Aorta (tissue), 5 donors: Measurements from ENCODE around the gene NCAM1. TPM values are rescaled to one million over a fixed set of nuclear protein-coding genes. Genes with fewer than 3 reads are reported as not detected.
A peak's percentile ranks its signal among the peaks of the same experiment; 100 is the strongest.

Source experiments
- ATAC-seq: fragments of 200-7000 bp; cut with Tn5 transposase; one replicate; pipeline ENCODE4 v1.9.1; 2022; ENCODE audit warnings: moderate library complexity; ENCODE audit not compliant: low FRiP score
- DNase-seq, 2 donors: peaks; one replicate each; pipeline ENCODE4 v3.0.0-alpha.2; 2020
- H3K27ac ChIP-seq, 2 donors: one replicate each; pipeline ENCODE4 v1.5.1; 2013; ENCODE audit warnings: low read length in 2 of 2, mild to moderate bottlenecking in 2 of 2, moderate library complexity in 2 of 2, control low read depth in 1 of 2, inconsistent platforms in 1 of 2, low read depth in 1 of 2
- H3K27me3 ChIP-seq, 2 donors: one replicate each; pipeline ENCODE4 v1.6.1; 2013; ENCODE audit warnings: control low read depth in 1 of 2, low read length in 1 of 2, mild to moderate bottlenecking in 1 of 2, moderate library complexity in 1 of 2; ENCODE audit not compliant: insufficient read depth in 2 of 2, control insufficient read depth in 1 of 2
- H3K36me3 ChIP-seq, 2 donors: one replicate each; pipeline ENCODE4 v1.6.1; 2013; ENCODE audit warnings: control low read depth in 1 of 2, low read length in 1 of 2, mild to moderate bottlenecking in 1 of 2; ENCODE audit not compliant: insufficient read depth in 2 of 2, control insufficient read depth in 1 of 2
- H3K4me1 ChIP-seq, 2 donors: one replicate each; pipeline ENCODE4 v1.6.1; 2013; ENCODE audit warnings: low read length in 2 of 2, control low read depth in 1 of 2, mild to moderate bottlenecking in 1 of 2, moderate library complexity in 1 of 2; ENCODE audit not compliant: insufficient read depth in 2 of 2, control insufficient read depth in 1 of 2
- H3K4me3 ChIP-seq, 2 donors: one replicate each; pipeline ENCODE4 v1.5.1; 2013; ENCODE audit warnings: low read length in 2 of 2, control low read depth in 1 of 2, mild to moderate bottlenecking in 1 of 2
- H3K9me3 ChIP-seq: one replicate; pipeline ENCODE4 v1.6.1; 2013; ENCODE audit warnings: mild to moderate bottlenecking, low read length; ENCODE audit not compliant: control insufficient read depth
- WGBS, 2 donors: extraction: QIAGEN DNeasy Blood & Tissue Kit; methylation state at CpG; one replicate each; pipeline ENCODE4 v1.1.7; 2013; 5-methylcytosine and 5-hydroxymethylcytosine counted together
- intact Hi-C, 2 donors: fragments of 100-400 bp; cut with DNase I; formaldehyde crosslinking; loops; one replicate each; pipeline versions ENCODE4 v1.14.2 to v1.15.0; 2022
- polyA plus RNA-seq, 2 donors: library from polyadenylated mRNA; stranded (reverse); fragments of 200-250 nt; gene quantifications; one replicate each; pipeline ENCODE4 v1.2.3, GENCODE V29; 2013
- total RNA-seq, 2 donors: library from RNA; stranded (reverse); fragmentation: NEBNext Ultra II Directional; extraction: Animal tissue kit (Norgen Biotek cat#: 25700); gene quantifications; one replicate each; pipeline ENCODE4 v1.2.1, GENCODE V29; 2021
- donor health status: healthy with polysubstance abuse.
- donor health status: Bipolar disorder and iron deficiency.
- donor health status: DM: no; HTN: no; CAD: no.
- donor health status: DM: no; HTN: no; CAD: no.
- donor health status: DM: yes; HTN: yes; CAD: no.

Gene NCAM1
- total and polyA plus RNA-seq, 4 donors, result 1.8 to 19.4 (median 6.1) TPM

DNA sequence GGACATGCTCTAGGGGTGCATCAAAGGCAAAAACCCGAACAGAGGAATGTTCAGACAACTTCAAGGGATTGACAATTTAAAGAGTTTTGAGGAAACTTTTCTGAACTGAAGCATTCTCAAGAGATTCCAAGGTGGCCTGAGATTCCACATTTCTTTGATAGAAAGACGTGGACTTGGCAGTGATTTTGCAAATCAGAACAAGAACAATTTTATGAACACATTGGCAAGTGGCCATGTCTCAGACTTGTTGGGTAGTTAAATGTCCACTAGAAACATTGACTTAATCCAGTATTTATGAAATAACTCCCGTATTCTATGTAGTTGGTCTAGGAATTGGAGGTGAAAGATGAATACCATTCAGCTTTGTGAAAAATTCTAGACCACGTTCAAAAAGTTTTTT is 13.8 kb downstream of the NCAM1 start:
- intact Hi-C loops, result no loop called here
- WGBS, 2 donors, result 41 to 42% methylated on average over 4 of the region's 4 CpGs
- H3K4me1 ChIP-seq, result peaks cover 0 to 4% of the 10 kb centered on the region in 2 donors
- H3K9me3 ChIP-seq, result no peaks in the 10 kb centered on the region
- DNase-seq (no peak), ATAC-seq (no peak)
- no peaks in the 10 kb centered on the region for H3K36me3 ChIP-seq
- H3K27me3 ChIP-seq, result no peaks in the 10 kb centered on the region
- H3K4me3 ChIP-seq, result no peak overlapping the region
- no peak overlapping the region for H3K27ac ChIP-seq

DNA sequence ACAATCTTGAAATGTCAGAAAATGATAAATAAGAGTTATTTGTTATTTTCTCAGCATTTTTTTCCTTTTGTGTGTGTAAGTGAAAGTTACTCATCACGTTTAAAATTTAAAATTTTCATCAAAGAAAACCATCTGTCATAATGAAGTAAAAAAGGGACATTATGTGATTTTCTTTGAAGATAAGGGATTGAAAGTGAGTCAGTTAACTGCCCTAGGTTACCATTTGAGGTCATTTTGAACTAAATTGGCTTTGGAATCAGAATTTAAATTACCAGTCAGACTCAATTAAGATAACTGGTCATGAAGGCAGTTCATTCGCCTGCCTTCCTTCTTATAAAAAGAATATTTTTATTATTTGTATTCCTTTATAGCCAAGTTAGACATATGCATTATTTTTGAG is 14.3 kb downstream of the NCAM1 start:
- Histone ChIP-seq H3K4me3 (no peak overlapping the region), H3K36me3 (no peaks in the 10 kb centered on the region), H3K27ac (no peak overlapping the region), H3K27me3 (no peaks in the 10 kb centered on the region), H3K9me3 (no peaks in the 10 kb centered on the region), H3K4me1 (peaks cover 0 to 4% of the 10 kb centered on the region in 2 donors)
- intact Hi-C loops, result no loop called here
- 81 to 89% methylated on average over 2 of the region's 2 CpGs for WGBS, 2 donors
- DNase-seq, result no peak
- no peak for ATAC-seq

GRCh38 chr11:112977755-112978154 is 16.5 kb downstream of the NCAM1 start:
- Histone ChIP-seq H3K36me3 (no peaks in the 10 kb centered on the region), H3K4me1 (peaks cover 0 to 4% of the 10 kb centered on the region in 2 donors), H3K27me3 (no peaks in the 10 kb centered on the region), H3K9me3 (no peaks in the 10 kb centered on the region), H3K4me3 (no peak overlapping the region), H3K27ac (no peak overlapping the region)
- DNase-seq (no peak), ATAC-seq (peak; percentile 66)
- intact Hi-C loops, result no loop called here
- 41 to 42% methylated on average over 1 of the region's 1 CpG for WGBS, 2 donors

GRCh38 chr11:112983887-112984286 is 22.7 kb downstream of the NCAM1 start:
- Histone ChIP-seq H3K27ac (no peak overlapping the region), H3K4me3 (no peak overlapping the region), H3K27me3 (no peaks in the 10 kb centered on the region), H3K9me3 (no peaks in the 10 kb centered on the region), H3K4me1 (no peaks in the 10 kb centered on the region), H3K36me3 (no peaks in the 10 kb centered on the region)
- intact Hi-C loops, result no loop called here
- DNase-seq (no peak), ATAC-seq (no peak)
- WGBS, 2 donors, result 29 to 33% methylated on average over 1 of the region's 1 CpG

DNA sequence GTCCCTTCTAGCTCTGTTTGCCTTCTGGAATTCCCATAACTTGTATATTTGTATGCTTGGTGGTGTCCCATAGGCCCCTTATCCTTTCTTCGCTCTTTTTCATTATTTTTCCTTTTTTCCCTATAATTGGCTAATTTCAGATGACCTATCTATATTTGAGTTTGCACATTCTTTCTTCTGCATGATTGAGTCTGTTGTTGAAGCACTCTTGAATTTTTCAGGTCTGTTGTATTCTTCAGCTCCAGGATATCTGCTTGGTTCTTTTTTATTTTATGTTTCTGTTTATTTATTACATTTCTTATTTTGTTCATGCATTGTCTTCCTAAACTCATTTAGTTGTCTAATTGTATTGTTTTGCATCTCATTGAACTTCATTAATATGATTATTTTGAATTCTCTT is 28.0 kb downstream of the NCAM1 start:
- intact Hi-C loops, result no loop called here
- H3K9me3 ChIP-seq, result peaks cover 3% of the 10 kb centered on the region

GRCh38 chr11:112993808-112994207 is 32.6 kb downstream of the NCAM1 start:
- no peak overlapping the region for H3K27ac ChIP-seq
- H3K36me3 ChIP-seq, result no peaks in the 10 kb centered on the region
- H3K4me1 ChIP-seq, result no peaks in the 10 kb centered on the region
- intact Hi-C loops, result no loop called here
- H3K9me3 ChIP-seq, result peaks cover 3% of the 10 kb centered on the region
- ATAC-seq, result no peak
- H3K4me3 ChIP-seq, result no peak overlapping the region
- H3K27me3 ChIP-seq, result no peaks in the 10 kb centered on the region
- DNase-seq, result no peak

More for the DNA sequence above, 28.0 kb downstream of the NCAM1 start:
- 97 to 100% methylated on average over 1 of the region's 1 CpG for WGBS, 2 donors
- Histone ChIP-seq H3K4me3 (no peak overlapping the region), H3K27ac (no peak overlapping the region), H3K27me3 (no peaks in the 10 kb centered on the region), H3K36me3 (no peaks in the 10 kb centered on the region), H3K4me1 (no peaks in the 10 kb centered on the region)
- ATAC-seq, result no peak
- no peak for DNase-seq

DNA sequence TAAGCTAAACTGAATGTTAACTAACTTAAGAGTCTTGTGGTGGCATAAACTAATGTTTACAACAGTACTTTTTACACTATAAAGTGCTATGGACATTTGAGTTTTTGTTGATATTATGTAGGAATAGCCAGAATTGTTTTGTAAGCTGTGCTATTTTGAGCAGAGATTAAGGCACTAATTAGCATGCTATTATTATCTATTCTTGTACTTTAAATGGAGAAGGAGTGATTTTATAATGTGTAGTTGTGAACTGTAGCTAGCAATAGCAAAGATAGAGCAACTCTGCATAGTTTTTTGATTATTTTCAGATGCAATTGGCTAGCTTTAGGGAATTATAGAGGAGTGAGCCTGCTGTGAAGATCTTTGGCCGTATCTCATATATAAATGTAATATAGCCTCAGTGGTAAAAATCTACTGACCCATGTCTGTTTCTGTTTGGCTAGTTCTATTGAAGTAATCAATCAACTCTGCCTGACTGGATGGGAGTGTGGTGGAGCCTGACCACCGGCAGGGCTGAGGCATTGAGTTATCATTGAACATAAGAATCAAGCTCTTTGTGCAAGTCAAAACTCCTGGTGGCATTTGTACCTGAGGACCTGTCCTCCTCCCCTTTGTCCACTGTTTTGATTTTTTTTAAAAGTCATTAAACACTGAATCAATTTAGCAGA is 34.3 kb downstream of the NCAM1 start:
- no peak for ATAC-seq
- Histone ChIP-seq H3K4me1 (no peaks in the 10 kb centered on the region), H3K27me3 (no peaks in the 10 kb centered on the region), H3K36me3 (no peaks in the 10 kb centered on the region), H3K27ac (no peak overlapping the region), H3K9me3 (no peaks in the 10 kb centered on the region), H3K4me3 (no peak overlapping the region)
- intact Hi-C loops, result no loop called here
- WGBS, 2 donors, result 27 to 53% methylated on average over 2 of the region's 2 CpGs
- no peak for DNase-seq

DNA sequence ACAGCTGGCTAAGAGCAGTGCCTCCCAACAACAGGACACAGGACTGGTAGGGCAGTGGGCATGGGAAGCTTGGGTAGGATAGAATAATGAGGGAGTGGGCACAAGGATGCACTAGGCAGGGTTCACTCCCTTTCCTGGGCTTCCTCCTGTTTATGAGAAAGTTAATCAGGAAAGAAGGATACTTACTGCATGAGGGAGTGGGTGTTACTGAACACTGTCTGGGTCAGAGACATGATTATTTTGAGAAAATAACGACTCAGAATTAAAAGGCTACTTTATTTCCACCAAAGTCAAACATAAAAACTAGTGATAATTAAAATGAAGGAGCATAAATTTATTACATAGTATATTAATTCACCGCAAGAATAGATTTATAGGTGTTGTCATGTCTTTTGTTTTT is 35.8 kb downstream of the NCAM1 start:
- intact Hi-C loops, result no loop called here
- Histone ChIP-seq H3K27ac (no peak overlapping the region), H3K4me1 (no peaks in the 10 kb centered on the region), H3K36me3 (no peaks in the 10 kb centered on the region), H3K27me3 (no peaks in the 10 kb centered on the region), H3K9me3 (no peaks in the 10 kb centered on the region), H3K4me3 (no peak overlapping the region)
- DNase-seq, result no peak
- 84 to 88% methylated on average over 2 of the region's 2 CpGs for WGBS, 2 donors
- ATAC-seq, result no peak

DNA sequence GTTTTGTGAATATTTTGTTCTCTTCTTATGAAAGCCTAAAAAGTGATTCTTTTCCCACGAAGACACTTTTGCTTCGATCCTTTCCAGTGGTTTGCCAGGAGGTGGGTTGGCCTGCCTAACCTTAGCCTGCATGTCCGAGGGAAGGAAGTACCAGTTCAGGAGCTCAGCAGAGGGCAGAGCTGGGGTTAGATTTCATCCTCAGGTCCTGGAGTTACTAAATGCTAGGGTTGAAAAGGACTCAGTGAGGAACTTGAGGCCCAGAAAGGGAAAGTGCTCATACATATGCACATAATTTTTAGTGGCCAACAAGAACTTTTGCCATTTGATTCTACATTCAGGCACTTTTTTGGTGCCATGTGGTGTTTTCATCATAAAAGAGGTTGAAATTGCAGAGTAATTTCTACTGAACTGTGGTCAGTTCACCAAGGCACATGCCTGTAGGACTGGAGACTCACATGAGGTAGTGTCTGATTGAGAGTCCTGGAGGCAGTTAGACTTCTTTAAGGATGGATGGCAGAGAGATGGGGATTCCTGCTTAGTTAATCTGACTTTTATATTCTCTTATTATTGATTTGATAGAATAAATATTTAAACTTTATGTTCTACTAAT is 36.7 kb downstream of the NCAM1 start:
- no peak overlapping the region for H3K4me3 ChIP-seq
- no peak overlapping the region for H3K27ac ChIP-seq
- no peaks in the 10 kb centered on the region for H3K9me3 ChIP-seq
- intact Hi-C loops, result no loop called here
- ATAC-seq (no peak), DNase-seq (no peak)
- 74 to 84% methylated on average over 3 of the region's 3 CpGs for WGBS, 2 donors
- H3K27me3 ChIP-seq, result no peaks in the 10 kb centered on the region
- no peaks in the 10 kb centered on the region for H3K36me3 ChIP-seq
- H3K4me1 ChIP-seq, result no peaks in the 10 kb centered on the region
